Measurements from ENCODE around the gene CLK2.
A peak's percentile ranks its signal among the peaks of the same experiment; 100 is the strongest.

Gene CLK2

DNA sequence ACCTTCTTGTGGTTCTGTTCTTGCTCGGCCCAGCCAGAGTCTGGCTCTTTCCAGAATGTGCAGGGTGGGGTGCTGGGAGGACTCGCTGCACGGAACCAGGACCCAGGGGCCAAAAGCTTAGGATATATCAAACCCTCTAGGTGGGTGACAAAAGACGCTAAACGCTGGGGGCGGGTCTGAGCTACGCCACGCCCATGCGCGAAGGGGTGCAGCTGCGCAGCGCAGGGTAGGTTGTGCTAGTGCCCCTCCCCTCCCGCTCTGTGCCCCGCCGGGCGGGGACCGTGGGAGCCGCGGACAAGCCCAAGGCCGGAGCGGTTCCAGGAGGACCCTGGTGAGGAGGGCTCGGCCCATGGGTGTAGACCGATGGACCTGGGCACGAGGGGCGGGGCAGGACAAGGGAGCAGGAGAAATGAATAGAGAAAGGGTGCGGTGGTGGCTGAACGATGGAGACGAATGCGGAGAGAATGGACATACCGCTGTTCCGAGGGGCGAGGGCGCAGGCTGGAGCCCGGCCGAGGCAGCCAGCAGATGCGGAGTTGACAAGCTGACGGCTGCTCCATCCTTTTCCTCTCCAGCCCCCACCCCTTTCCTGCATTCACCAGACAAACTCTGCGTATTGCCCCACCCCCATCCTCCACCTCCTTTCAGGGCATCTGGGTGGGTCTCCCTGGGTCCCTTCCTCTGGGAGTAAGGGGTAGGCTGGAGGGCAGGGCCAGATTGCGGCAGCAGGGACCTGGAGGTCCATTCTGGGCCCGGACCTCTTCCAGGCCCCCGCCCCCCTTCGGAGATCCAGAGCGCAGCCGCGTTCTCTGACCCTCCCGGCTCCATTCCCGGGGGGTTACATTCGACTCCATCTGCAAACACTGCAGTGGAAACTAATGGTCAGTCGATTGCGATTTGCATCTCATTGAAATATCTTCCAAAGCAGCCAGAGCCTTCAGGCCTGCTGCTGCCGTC is 47.6 kb upstream of the CLK2 start, which contains the start of gene RUSC1:
Gene RUSC1 (plus strand): TSS at position 234 of the 957 bp plus-strand sequence. CDS start 880 bp downstream, outside the sequence.
- Histone ChIP-seq H3K27ac (replicated peaks) (no peak within 1 kb of the TSS), H3K4me3 (replicated peaks; ENCODE audit: insufficient read depth, low read length) (no peak within 1 kb of the TSS), H3K27me3 (ENCODE audit: insufficient read depth, poor library complexity, severe bottlenecking) (no peaks in the 10 kb centered on the region)
- DNase-seq (ENCODE audit: low read depth in 1 of 2, low spot score in 1 of 2): no peak
- TF ChIP-seq SPI1 (IDR thresholded peaks at IDR 0.05; ENCODE audit: borderline replicate concordance, low read depth) (no peak), POLR2AphosphoS5 (IDR thresholded peaks at IDR 0.05; ENCODE audit: low read depth) (peak; percentile 66; the same call in 1 of the 2 replicates)

- TF ChIP-seq, protein P1, sequence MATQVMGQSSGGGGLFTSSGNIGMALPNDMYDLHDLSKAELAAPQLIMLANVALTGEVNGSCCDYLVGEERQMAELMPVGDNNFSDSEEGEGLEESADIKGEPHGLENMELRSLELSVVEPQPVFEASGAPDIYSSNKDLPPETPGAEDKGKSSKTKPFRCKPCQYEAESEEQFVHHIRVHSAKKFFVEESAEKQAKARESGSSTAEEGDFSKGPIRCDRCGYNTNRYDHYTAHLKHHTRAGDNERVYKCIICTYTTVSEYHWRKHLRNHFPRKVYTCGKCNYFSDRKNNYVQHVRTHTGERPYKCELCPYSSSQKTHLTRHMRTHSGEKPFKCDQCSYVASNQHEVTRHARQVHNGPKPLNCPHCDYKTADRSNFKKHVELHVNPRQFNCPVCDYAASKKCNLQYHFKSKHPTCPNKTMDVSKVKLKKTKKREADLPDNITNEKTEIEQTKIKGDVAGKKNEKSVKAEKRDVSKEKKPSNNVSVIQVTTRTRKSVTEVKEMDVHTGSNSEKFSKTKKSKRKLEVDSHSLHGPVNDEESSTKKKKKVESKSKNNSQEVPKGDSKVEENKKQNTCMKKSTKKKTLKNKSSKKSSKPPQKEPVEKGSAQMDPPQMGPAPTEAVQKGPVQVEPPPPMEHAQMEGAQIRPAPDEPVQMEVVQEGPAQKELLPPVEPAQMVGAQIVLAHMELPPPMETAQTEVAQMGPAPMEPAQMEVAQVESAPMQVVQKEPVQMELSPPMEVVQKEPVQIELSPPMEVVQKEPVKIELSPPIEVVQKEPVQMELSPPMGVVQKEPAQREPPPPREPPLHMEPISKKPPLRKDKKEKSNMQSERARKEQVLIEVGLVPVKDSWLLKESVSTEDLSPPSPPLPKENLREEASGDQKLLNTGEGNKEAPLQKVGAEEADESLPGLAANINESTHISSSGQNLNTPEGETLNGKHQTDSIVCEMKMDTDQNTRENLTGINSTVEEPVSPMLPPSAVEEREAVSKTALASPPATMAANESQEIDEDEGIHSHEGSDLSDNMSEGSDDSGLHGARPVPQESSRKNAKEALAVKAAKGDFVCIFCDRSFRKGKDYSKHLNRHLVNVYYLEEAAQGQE (IDR thresholded peaks at IDR 0.05; ENCODE audit: insufficient replicate concordance, low read depth): no peak
- TF ChIP-seq GABPA (IDR thresholded peaks at IDR 0.05; ENCODE audit: low read depth) (no peak), SPI1 (IDR thresholded peaks at IDR 0.05; ENCODE audit: borderline replicate concordance, low read depth) (no peak)
- Histone ChIP-seq H3K27ac (replicated peaks) (no peak overlapping the region), H3K4me3 (replicated peaks; ENCODE audit: insufficient read depth, low read length) (no peak overlapping the region), H3K27me3 (ENCODE audit: insufficient read depth, poor library complexity, severe bottlenecking) (no peaks in the 10 kb centered on the region)
- DNase-seq (ENCODE audit: low read depth in 1 of 2, low spot score in 1 of 2): no peak
These were observed 46.9 kb upstream of the CLK2 start for GRCh38 chr1:155320252-155320651.

DNA sequence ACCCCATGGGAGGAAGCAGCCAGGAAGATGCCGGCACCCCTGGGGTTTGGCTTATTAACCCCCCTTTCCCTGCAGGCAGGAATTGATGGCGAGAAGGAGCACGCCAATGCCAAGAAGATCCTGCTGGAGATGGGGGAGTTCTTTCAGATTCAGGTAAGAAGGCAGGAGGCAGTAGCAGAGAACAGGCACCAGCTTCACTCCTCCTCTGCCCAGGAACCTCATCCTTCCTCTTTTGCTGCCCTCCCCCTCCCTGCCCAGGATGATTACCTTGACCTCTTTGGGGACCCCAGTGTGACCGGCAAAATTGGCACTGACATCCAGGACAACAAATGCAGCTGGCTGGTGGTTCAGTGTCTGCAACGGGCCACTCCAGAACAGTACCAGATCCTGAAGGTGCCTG is 46.2 kb upstream of the CLK2 start:
- 0 out of 2 replicates have a peak, but pooled peaks have one; percentile 6 for TF ChIP-seq POLR2AphosphoS5 (IDR thresholded peaks at IDR 0.05; ENCODE audit: low read depth)
- TF ChIP-seq CTCF (IDR thresholded peaks at IDR 0.05; ENCODE audit: insufficient read depth, low read length): no peak
- Histone ChIP-seq H3K27me3 (ENCODE audit: insufficient read depth, poor library complexity, severe bottlenecking) (no peaks in the 10 kb centered on the region), H3K27ac (replicated peaks) (no peak overlapping the region), H3K4me3 (replicated peaks; ENCODE audit: insufficient read depth, low read length) (no peak overlapping the region)
- DNase-seq (ENCODE audit: low read depth in 1 of 2, low spot score in 1 of 2): no peak

DNA sequence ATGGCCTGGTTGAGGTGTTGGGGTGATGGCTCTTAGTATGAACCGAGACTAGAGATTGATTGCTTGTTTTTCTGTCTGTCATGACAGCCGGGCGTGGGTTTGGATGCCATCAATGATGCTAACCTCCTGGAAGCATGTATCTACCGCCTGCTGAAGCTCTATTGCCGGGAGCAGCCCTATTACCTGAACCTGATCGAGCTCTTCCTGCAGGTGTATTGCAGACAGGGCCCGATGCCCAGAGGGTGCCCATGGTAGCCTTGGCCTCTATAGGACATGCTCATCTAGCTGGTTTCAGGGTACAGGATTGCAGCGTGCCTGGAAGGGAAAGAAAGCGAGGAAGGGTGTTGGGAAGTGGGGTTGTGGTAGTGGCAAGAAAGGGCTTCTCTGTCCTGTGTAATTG is 44.8 kb upstream of the CLK2 start:
- Histone ChIP-seq H3K27me3 (ENCODE audit: insufficient read depth, poor library complexity, severe bottlenecking) (no peaks in the 10 kb centered on the region), H3K4me3 (replicated peaks; ENCODE audit: insufficient read depth, low read length) (no peak overlapping the region), H3K27ac (replicated peaks) (no peak overlapping the region)
- DNase-seq (ENCODE audit: low read depth in 1 of 2, low spot score in 1 of 2): no peak
- TF ChIP-seq SPI1 (IDR thresholded peaks at IDR 0.05; ENCODE audit: borderline replicate concordance, low read depth) (no peak), GABPA (IDR thresholded peaks at IDR 0.05; ENCODE audit: low read depth) (no peak), POLR2AphosphoS5 (IDR thresholded peaks at IDR 0.05; ENCODE audit: low read depth) (no peak)

DNA sequence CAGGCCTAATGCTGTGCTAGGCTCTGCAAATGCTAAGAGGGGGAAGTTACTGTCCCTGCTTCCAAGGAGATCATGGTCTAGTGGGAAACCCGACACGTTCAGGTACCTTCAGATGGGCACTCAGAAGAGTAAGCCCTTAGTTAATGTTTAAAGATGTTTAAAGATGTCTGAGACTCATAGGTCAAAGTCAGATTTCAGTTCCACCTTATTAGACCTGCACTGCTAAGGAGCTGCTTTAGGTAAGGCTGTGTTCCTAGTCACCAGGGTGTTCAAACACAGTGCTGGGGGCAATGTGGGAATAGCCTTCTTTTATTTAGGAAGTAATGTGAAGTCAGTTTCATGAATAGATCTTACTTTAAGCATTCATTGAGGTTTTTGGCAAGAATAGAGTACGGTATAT is 43.6 kb upstream of the CLK2 start:
- Histone ChIP-seq H3K4me3 (replicated peaks; ENCODE audit: insufficient read depth, low read length) (no peak overlapping the region), H3K27me3 (ENCODE audit: insufficient read depth, poor library complexity, severe bottlenecking) (no peaks in the 10 kb centered on the region), H3K27ac (replicated peaks) (no peak overlapping the region)
- no peak for DNase-seq (ENCODE audit: low read depth in 1 of 2, low spot score in 1 of 2)
- TF ChIP-seq SPI1 (IDR thresholded peaks at IDR 0.05; ENCODE audit: borderline replicate concordance, low read depth) (no peak), POLR2AphosphoS5 (IDR thresholded peaks at IDR 0.05; ENCODE audit: low read depth) (no peak), CTCF (IDR thresholded peaks at IDR 0.05; ENCODE audit: insufficient read depth, low read length) (no peak), GABPA (IDR thresholded peaks at IDR 0.05; ENCODE audit: low read depth) (no peak)
- TF ChIP-seq, protein P1 (IDR thresholded peaks at IDR 0.05; ENCODE audit: insufficient replicate concordance, low read depth): no peak

Data from HL-60 (cell line).